GM19468 (cell line): ENCODE measurements around the gene RETREG1.
"Not testable (repeated sequence)": the region's sequence is repeated elsewhere in the genome, so short reads cannot be mapped to it uniquely, and the experiment has no call there.

ENCODE experiments used
- ATAC-seq: cut with Tn5 transposase; IDR thresholded peaks from one replicate; pipeline ENCODE4 v1.9.1; 2021; ENCODE audit warnings: mild to moderate bottlenecking, moderate library complexity, moderate number of reproducible peaks; ENCODE audit not compliant: unreplicated experiment; ENCODE audit errors: extremely low read depth

RETREG1 gene

GRCh38 chr5:16616536-16617273, at the start of gene RETREG1:
Gene RETREG1, minus strand, starts transcription at chr5:16616997. Its CDS starts 26 bp downstream, at chr5:16616971.
- peak; percentile 35 for ATAC-seq

- no peak for ATAC-seq
These were observed 49.5 kb upstream of the RETREG1 start for GRCh38 chr5:16666130-16666882.

GRCh38 chr5:16665601-16666000, 48.8 kb upstream of the RETREG1 start:
- ATAC-seq = no peak

GRCh38 chr5:16664368-16664767, 47.6 kb upstream of the RETREG1 start:
- ATAC-seq = no peak

- no peak for ATAC-seq
These were observed 47.0 kb upstream of the RETREG1 start for GRCh38 chr5:16663840-16664239.

GRCh38 chr5:16661713-16662112, 44.9 kb upstream of the RETREG1 start:
- no peak for ATAC-seq

- ATAC-seq = no peak
These were observed 44.2 kb upstream of the RETREG1 start for GRCh38 chr5:16660982-16661381.

- no peak for ATAC-seq
These were observed 42.7 kb upstream of the RETREG1 start for GRCh38 chr5:16659536-16659935.

GRCh38 chr5:16656561-16657191, 39.9 kb upstream of the RETREG1 start:
- ATAC-seq = no peak

- no peak for ATAC-seq
These were observed 38.0 kb upstream of the RETREG1 start for GRCh38 chr5:16654647-16655334.

- not testable (repeated sequence) for ATAC-seq
These were observed 31.9 kb upstream of the RETREG1 start for GRCh38 chr5:16648739-16649138.

GRCh38 chr5:16644301-16644889, 27.6 kb upstream of the RETREG1 start:
- ATAC-seq = no peak

GRCh38 chr5:16642867-16643266, 26.1 kb upstream of the RETREG1 start:
- ATAC-seq = no peak

GRCh38 chr5:16639206-16639605, 22.4 kb upstream of the RETREG1 start:
- ATAC-seq = no peak

GRCh38 chr5:16628376-16628775, 11.6 kb upstream of the RETREG1 start:
- ATAC-seq = no peak

- ATAC-seq = peak; percentile 78
These were observed 10.0 kb upstream of the RETREG1 start for GRCh38 chr5:16626696-16627264.

- no peak for ATAC-seq
These were observed 8.3 kb upstream of the RETREG1 start for GRCh38 chr5:16625096-16625495.

- ATAC-seq = no peak
These were observed 2.3 kb upstream of the RETREG1 start for GRCh38 chr5:16619136-16619535.

- no peak for ATAC-seq
These were observed 1.5 kb upstream of the RETREG1 start for GRCh38 chr5:16618138-16618897.
